ENCODE data around the gene WWC2.

The WWC2 gene

DNA sequence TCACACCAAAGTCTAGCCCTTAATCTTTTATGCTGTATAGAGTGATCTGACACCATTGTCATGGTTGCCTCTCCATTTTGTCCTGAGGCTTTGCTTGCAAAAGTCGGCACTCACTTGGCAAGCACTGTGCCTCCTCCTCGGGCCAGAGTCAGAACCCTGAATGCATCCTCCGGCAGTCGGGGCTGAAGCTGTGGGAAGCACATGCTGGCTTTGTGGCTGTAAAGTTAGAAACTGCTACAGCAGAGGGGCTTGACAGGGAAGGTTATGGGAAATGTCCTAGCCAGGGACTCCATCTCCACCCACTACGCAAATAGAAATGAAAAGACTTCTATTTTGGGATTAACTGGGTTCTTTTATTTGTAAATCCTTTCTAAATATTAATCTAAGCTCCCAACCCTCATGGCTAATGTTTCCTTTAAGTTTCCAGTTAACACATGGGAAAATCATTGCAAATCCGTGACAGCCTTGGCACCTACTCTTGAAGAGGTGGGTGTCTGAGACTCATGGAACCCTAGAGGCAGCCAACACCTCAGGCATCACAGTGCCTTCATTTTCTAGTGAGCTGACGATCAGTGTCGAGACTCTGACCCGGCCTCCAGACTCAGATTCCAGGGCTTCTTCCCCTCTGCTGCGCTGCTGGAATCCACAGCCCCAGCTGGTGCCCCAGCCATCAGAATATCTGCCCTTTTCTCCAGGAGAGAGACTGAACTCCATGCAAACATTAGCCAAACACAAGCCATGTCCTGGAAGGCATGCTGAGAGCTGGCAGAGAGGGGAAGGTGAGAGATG lies 231.1 kb downstream of the WWC2 start:
- DNase-seq (ENCODE audit: low read depth): no peak

- DNase-seq (ENCODE audit: low read depth): peak; percentile 58
Measured at GRCh38 chr4:183330841-183331240, 231.8 kb downstream of the WWC2 start.

- DNase-seq (ENCODE audit: low read depth): no peak
Measured at GRCh38 chr4:183332447-183332846, 233.4 kb downstream of the WWC2 start.

- DNase-seq (ENCODE audit: low read depth): no peak
Measured at GRCh38 chr4:183333202-183333601, 234.1 kb downstream of the WWC2 start.

DNA sequence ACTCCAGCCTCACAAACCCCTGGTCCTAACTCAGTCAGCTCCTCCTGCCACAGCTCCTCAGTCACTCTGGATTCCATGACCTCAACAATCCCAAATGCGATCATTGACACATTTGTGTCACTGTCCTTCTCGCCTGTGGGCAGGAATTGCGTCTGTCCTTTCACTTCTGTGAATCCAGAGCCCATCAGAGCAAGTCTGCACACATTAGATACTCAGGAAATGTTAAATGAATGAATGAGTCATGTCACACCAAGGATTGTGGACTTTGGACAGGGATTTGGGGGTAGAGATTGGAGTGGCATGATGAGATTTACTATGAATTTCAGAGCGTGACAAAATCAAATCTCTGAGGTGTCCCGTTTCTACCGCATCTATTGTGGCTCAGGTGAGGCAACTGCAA lies 234.9 kb downstream of the WWC2 start:
- no peak for DNase-seq (ENCODE audit: low read depth)

- peak; percentile 82 for DNase-seq (ENCODE audit: low read depth)
Measured at GRCh38 chr4:183335369-183335940, 236.4 kb downstream of the WWC2 start.

DNA sequence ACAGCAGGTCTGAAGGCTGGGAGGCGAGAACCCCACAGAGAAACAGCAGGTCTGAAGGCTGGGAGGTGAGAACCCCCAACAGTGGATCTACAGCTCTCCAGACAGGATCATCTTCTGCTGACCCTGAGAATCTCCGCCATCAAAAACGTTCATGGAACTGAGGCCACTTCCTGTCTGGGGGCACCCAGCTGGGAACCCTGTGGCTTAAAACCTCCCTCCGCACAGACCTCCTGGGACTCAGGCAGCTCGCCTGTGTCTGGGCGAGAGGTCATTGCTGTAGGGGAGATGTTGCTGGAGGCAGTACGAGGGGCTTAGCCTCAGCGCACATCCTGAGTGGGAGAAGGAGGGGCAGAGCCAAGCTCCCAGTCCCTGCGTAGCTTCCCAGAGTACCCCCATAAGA lies 238.3 kb downstream of the WWC2 start:
- DNase-seq (ENCODE audit: low read depth): no peak

GRCh38 chr4:183337833-183338232 lies 238.8 kb downstream of the WWC2 start:
- DNase-seq (ENCODE audit: low read depth): no peak

DNA sequence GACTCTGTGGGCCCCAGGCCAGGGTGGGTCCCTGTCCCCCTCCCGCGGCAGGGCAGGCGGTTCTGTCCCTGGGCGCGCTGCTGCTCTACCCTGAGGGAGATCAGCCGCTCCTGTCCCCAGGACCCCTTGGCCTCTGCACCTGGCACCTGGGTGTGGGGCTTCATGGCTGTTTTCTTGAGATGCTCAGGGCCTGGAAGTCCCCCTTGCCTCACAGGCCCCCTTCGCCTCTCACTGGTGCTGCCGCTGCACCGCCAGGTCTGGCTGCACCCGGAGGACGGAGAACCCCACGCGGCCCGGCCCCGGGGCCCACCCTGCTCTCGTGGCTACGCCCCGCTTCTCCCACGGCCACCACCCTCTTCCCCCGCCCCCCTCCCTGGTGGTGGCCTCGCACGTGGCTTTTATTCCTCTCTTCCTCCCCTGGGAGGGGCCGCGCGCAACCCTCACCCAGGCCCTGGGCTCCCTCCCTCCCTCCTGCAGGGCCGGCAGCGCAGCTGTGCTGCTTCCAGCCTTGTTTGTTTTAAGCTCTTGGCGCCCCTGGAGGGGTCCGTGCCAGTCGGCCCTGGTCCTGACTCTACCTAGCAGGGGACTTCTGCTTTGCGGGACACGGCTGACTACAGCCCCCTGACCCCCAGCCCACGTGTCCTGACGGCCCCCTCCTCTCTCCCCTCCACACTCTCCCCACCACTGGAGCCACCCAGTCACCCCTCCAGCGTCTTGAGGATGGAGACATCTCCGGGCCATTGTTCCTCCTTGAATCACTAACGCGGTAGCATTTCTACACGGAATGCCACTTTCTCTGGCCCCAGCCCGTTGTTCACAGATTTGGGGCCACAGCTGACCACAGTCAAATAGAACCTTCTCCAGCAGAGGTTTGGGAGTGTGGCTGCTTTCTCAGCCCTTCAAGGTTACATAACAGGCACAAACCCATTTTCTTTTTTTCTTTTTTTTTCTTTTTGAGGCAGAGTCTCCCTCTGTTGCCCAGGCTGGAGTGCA lies 243.8 kb downstream of the WWC2 start:
- DNase-seq (ENCODE audit: low read depth): no peak

DNA sequence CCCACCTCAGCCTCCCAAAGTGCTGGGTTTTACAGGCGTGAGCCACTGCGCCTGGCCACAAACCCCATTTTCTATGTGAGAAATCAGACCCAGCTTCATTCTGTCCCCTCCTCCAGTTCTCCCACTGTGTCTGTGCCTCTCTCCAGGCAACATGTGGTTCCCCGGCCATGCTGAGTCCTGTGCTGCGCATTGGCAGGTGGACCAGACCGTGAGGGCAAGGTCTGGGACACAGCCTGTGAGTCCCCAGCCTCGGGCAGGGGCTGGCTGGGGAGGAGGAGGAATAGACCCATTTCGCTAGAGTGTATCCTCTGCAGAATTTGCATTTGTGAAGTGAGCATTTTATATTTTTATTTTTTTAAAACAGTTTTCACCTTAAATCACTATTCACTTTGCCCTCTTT lies 244.7 kb downstream of the WWC2 start:
- no peak for DNase-seq (ENCODE audit: low read depth)

- DNase-seq (ENCODE audit: low read depth): no peak
Measured at GRCh38 chr4:183344523-183345255, 245.6 kb downstream of the WWC2 start.

DNA sequence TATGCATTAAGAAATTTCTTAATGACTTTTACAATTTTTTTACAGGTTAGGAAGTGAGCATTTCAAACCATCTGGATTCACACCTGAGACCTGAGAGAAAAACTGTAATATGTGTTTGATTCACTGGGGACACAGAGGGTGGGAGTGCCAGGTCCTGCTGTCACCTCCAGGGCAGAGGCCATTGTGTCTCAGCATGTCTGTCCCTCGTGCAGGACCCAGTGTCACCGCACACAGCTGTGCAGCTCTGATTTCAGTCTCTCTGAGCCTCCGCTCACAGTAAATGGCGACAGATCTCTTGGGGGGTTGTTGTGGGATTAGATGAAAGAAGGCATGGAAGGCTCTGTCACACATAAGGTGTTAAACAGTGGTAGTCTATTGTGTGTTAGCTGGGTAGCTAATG lies 246.2 kb downstream of the WWC2 start:
- no peak for DNase-seq (ENCODE audit: low read depth)

GRCh38 chr4:183347146-183347545 lies 248.1 kb downstream of the WWC2 start:
- no peak for DNase-seq (ENCODE audit: low read depth)

- DNase-seq (ENCODE audit: low read depth): peak; percentile 21
Measured at GRCh38 chr4:183347566-183347965, 248.5 kb downstream of the WWC2 start.

GRCh38 chr4:183348136-183348535 lies 249.1 kb downstream of the WWC2 start:
- no peak for DNase-seq (ENCODE audit: low read depth)

GRCh38 chr4:183348706-183349659 lies 249.9 kb downstream of the WWC2 start:
- DNase-seq (ENCODE audit: low read depth): peak; percentile 91

GRCh38 chr4:183349673-183350072 lies 250.6 kb downstream of the WWC2 start:
- peak; percentile 84 for DNase-seq (ENCODE audit: low read depth)

DNA sequence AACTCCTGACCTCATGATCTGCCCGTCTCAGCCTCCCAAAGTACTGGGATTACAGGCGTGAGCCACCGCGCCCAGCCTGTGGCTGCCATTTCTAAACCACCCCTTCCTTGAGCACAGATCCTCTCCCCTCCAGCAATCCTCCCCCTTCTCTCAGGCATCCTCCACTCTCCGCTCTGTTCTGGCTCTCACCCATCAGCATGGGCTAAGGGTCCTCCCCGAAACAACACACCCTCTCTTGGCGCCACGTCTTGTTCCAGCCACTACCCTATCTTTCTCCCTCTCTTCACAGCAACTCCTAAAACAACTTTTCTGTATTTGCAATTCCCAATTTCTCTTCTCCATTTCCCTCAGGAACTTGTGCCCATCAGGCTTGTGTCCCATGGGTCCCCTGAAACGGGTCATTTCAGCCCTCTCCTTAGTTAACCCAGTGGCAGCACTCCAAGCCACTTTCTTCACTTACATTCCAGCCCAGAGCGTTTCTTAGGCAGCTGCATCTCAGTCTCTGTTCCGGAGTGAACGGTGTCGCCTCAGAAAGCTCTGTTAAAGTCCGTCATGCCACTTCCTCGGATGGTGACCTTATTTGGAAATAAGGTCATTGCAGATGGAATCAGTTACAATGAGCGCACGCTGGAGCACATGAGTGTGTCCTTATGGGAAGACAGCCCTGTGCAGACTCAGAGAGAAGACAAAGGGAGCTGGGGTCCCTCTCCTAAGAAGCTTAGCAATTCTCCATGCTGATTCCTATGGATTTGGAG lies 251.4 kb downstream of the WWC2 start:
- DNase-seq (ENCODE audit: low read depth): peak; percentile 74

DNA sequence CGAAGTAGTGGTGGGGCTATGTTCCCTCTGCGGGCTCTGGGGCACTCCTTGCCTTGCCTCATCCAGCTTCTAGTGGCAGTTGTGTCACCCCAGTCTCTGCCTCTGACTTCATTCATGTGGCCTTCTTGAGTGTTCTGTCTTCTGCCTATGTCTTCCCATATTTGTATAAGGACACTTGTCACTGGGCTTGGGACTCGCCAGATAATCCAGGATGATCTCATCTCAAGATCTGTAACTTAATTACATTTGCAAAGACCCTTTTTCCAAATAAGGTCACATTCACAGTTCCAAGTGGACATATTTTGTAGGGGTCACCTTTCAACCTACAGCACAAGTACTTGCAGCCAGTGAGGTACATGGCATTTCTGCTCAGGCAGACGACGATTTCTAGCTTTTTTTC lies 253.5 kb downstream of the WWC2 start:
- no peak for DNase-seq (ENCODE audit: low read depth)

GRCh38 chr4:183353557-183353956 lies 254.5 kb downstream of the WWC2 start:
- DNase-seq (ENCODE audit: low read depth): no peak

Measured in fibroblast of gingiva (primary cell).